ENCODE data around the gene PTGER3. TPM values are rescaled to one million over a fixed set of nuclear protein-coding genes. Genes with fewer than 3 reads are reported as not detected.
"Not testable (repeated sequence)": the region's sequence is repeated elsewhere in the genome, so short reads cannot be mapped to it uniquely, and the experiment has no call there.

Gene PTGER3
- total RNA-seq, 1 experiment from 2014 or later, result 96.0 TPM

DNA sequence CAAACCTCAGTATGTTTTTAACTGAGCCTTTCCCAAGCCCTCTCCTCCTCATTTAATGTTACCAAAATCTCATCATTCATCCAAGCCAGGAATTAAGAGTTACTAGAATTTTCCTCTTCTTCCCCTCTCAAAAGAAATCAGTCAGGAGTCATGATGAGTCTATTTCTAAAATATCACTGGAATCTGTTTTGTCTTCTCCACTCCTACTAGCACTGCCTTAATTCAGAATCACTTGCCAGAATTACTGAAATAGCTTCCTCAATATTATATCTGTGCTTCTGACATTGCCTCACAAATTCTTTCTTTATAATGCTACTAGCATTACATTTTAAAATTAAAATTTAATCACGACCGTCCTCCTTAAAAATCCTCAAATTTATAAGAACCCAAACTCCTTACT, 106.1 kb downstream of the PTGER3 start:
- Histone ChIP-seq H3K4me1 (ENCODE audit: insufficient read depth, low read length, poor library complexity, severe bottlenecking) (no peaks in the 10 kb centered on the region), H3K27me3 (replicated peaks; ENCODE audit: insufficient read depth, low read depth, low read length, poor library complexity) (no peaks in the 10 kb centered on the region), H3K4me3 (ENCODE audit: low read depth, low read length, poor library complexity, severe bottlenecking) (no peak overlapping the region), H3K9me3 (ENCODE audit: low read depth, low read length, poor library complexity, severe bottlenecking) (no peaks in the 10 kb centered on the region), H3K27ac (ENCODE audit: low read depth, low read length, poor library complexity, severe bottlenecking) (no peak overlapping the region), H3K36me3 (ENCODE audit: insufficient read depth, low read length, poor library complexity, severe bottlenecking) (peaks cover 22% of the 10 kb centered on the region)
- DNase-seq (ENCODE audit: low spot score), result no peak
- BruUV-seq (replicated peaks), result no TSS peak
- intact Hi-C loops (cut with micrococcal nuclease; ENCODE audit: unreplicated experiment), result no loop called here
- ChIA-PET POLR2A (ENCODE audit: low non-redundant PET) (no interaction called here), CTCF (no interaction called here)
- no peak for TF ChIP-seq EZH2 (IDR thresholded peaks at IDR 0.05; ENCODE audit: borderline replicate concordance, low read depth, low read length, poor library complexity, severe bottlenecking)
- TF ChIP-seq, protein P1, sequence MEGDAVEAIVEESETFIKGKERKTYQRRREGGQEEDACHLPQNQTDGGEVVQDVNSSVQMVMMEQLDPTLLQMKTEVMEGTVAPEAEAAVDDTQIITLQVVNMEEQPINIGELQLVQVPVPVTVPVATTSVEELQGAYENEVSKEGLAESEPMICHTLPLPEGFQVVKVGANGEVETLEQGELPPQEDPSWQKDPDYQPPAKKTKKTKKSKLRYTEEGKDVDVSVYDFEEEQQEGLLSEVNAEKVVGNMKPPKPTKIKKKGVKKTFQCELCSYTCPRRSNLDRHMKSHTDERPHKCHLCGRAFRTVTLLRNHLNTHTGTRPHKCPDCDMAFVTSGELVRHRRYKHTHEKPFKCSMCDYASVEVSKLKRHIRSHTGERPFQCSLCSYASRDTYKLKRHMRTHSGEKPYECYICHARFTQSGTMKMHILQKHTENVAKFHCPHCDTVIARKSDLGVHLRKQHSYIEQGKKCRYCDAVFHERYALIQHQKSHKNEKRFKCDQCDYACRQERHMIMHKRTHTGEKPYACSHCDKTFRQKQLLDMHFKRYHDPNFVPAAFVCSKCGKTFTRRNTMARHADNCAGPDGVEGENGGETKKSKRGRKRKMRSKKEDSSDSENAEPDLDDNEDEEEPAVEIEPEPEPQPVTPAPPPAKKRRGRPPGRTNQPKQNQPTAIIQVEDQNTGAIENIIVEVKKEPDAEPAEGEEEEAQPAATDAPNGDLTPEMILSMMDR (conservative IDR thresholded peaks at IDR 0.05; ENCODE audit: low read depth, low read length), result no peak

DNA sequence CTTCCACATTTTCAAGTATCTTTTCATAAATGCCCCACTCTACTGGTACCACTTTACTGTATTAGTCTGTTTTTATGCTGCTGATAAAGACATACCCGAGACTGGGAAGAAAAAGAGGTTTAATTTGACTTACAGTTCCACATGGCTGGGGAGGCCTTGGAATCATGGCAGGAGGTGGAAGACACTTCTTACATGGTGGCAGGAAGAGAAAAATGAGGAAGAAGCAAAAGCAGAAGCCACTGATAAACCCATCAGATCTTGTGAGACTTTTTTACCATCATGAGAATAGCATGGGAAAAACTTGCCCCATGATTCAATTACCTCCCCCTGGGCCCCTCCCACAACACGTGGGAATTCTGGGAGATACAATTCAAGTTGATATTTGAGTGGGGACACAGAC, 107.2 kb downstream of the PTGER3 start:
- H3K27ac ChIP-seq (ENCODE audit: low read depth, low read length, poor library complexity, severe bottlenecking); BruUV-seq (replicated peaks); intact Hi-C loops (cut with micrococcal nuclease; ENCODE audit: unreplicated experiment); H3K9me3 ChIP-seq (ENCODE audit: low read depth, low read length, poor library complexity, severe bottlenecking); CTCF ChIA-PET; DNase-seq (ENCODE audit: low spot score); H3K4me3 ChIP-seq (ENCODE audit: low read depth, low read length, poor library complexity, severe bottlenecking); H3K27me3 ChIP-seq (replicated peaks; ENCODE audit: insufficient read depth, low read depth, low read length, poor library complexity); H3K4me1 ChIP-seq (ENCODE audit: insufficient read depth, low read length, poor library complexity, severe bottlenecking); POLR2A ChIA-PET (ENCODE audit: low non-redundant PET): not testable (repeated sequence)
- H3K36me3 ChIP-seq (ENCODE audit: insufficient read depth, low read length, poor library complexity, severe bottlenecking), result peaks cover 19% of the 10 kb centered on the region

DNA sequence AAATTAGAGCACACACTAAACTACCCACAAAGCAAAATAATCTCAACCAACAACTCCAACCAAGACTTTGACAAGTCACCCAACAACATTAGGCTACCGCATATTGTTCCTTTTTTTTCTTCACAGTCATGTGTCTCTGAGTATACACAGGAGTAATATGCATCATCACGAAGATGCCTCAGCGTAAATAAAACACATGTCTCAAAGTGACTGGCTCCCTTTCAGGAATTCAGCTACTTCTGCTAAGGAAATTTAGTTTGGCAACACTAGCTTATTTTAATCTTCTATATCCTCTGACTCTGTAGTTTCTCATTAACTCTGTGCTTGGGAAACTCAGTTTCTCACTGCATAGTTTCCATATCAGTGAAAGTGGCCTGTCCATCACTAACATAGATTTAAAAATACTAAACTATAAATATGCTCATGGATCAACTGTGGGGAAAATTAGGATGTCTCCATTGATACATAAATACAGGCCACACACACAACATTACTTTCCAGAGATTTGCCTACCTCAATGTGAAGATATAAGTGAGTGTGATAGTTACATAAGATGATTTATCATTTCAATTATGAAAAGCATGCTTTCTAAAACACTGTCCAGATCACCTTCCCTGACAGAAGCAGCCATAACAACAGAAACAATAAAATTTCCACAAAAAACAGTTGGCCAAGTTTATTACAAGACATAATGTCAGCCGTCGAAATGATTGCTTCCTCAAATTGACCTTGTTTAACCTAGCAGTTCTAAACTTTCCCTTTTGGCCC, 113.2 kb downstream of the PTGER3 start:
- Histone ChIP-seq H3K27me3 (replicated peaks; ENCODE audit: insufficient read depth, low read depth, low read length, poor library complexity) (no peaks in the 10 kb centered on the region), H3K27ac (ENCODE audit: low read depth, low read length, poor library complexity, severe bottlenecking) (no peak overlapping the region), H3K36me3 (ENCODE audit: insufficient read depth, low read length, poor library complexity, severe bottlenecking) (peaks cover 4% of the 10 kb centered on the region), H3K9me3 (ENCODE audit: low read depth, low read length, poor library complexity, severe bottlenecking) (no peaks in the 10 kb centered on the region), H3K4me1 (ENCODE audit: insufficient read depth, low read length, poor library complexity, severe bottlenecking) (no peaks in the 10 kb centered on the region), H3K4me3 (ENCODE audit: low read depth, low read length, poor library complexity, severe bottlenecking) (no peak overlapping the region)
- CTCF ChIA-PET, result no interaction called here
- BruUV-seq (replicated peaks), result no TSS peak
- POLR2A ChIA-PET (ENCODE audit: low non-redundant PET), result no interaction called here
- no peak for DNase-seq (ENCODE audit: low spot score)
- TF ChIP-seq EZH2 (IDR thresholded peaks at IDR 0.05; ENCODE audit: borderline replicate concordance, low read depth, low read length, poor library complexity, severe bottlenecking), result no peak
- TF ChIP-seq, protein P1 (conservative IDR thresholded peaks at IDR 0.05; ENCODE audit: low read depth, low read length), result no peak
- intact Hi-C loops (cut with micrococcal nuclease; ENCODE audit: unreplicated experiment), result no loop called here

- Histone ChIP-seq H3K9me3 (ENCODE audit: low read depth, low read length, poor library complexity, severe bottlenecking) (peaks cover 7% of the 10 kb centered on the region), H3K4me1 (ENCODE audit: insufficient read depth, low read length, poor library complexity, severe bottlenecking) (no peaks in the 10 kb centered on the region), H3K36me3 (ENCODE audit: insufficient read depth, low read length, poor library complexity, severe bottlenecking) (no peaks in the 10 kb centered on the region), H3K27me3 (replicated peaks; ENCODE audit: insufficient read depth, low read depth, low read length, poor library complexity) (no peaks in the 10 kb centered on the region), H3K27ac (ENCODE audit: low read depth, low read length, poor library complexity, severe bottlenecking) (no peak overlapping the region), H3K4me3 (ENCODE audit: low read depth, low read length, poor library complexity, severe bottlenecking) (no peak overlapping the region)
- no peak for TF ChIP-seq EZH2 (IDR thresholded peaks at IDR 0.05; ENCODE audit: borderline replicate concordance, low read depth, low read length, poor library complexity, severe bottlenecking)
- intact Hi-C loops (cut with micrococcal nuclease; ENCODE audit: unreplicated experiment), result no loop called here
- POLR2A ChIA-PET (ENCODE audit: low non-redundant PET), result no interaction called here
- no TSS peak for BruUV-seq (replicated peaks)
- no peak for DNase-seq (ENCODE audit: low spot score)
- CTCF ChIA-PET, result no interaction called here
These were observed 117.6 kb downstream of the PTGER3 start for GRCh38 chr1:70930062-70930461.
